ENCODE results near the gene BRD4. TPM values are rescaled to one million over a fixed set of nuclear protein-coding genes. Genes with fewer than 3 reads are reported as not detected.
A peak's percentile ranks its signal among the peaks of the same experiment; 100 is the strongest.

The BRD4 gene
- total RNA-seq, 2 experiments from 2014 or later: 94.3 to 99.6 TPM

GRCh38 chr19:15280048-15280725, 52.2 kb downstream of the BRD4 start:
- ChIA-PET CTCF (interaction anchor here (0.9 kb wide), 2 partner anchors 45 to 139 kb away, joined by 3 read pairs; partner anchors contain the start of gene AKAP8L), POLR2A (interaction anchor here (0.6 to 1.2 kb wide), 3 partner anchors 13 to 1181 kb away, joined by 3 read pairs; no protein-coding TSS in a partner anchor)
- Mint-ChIP-seq H3K27me3 (no peaks in the 10 kb centered on the region), H3K27ac (peak overlapping the region; percentile 32), H3K4me1 (ENCODE audit: low read depth) (peaks cover 88% of the 10 kb centered on the region), H3K9me3 (no peaks in the 10 kb centered on the region), H3K4me3 (no peak overlapping the region), H3K36me3 (ENCODE audit: low read depth) (peaks cover 1% of the 10 kb centered on the region)
- DNase-seq (no peak), ATAC-seq (no peak)
- TF ChIP-seq, protein P1, sequence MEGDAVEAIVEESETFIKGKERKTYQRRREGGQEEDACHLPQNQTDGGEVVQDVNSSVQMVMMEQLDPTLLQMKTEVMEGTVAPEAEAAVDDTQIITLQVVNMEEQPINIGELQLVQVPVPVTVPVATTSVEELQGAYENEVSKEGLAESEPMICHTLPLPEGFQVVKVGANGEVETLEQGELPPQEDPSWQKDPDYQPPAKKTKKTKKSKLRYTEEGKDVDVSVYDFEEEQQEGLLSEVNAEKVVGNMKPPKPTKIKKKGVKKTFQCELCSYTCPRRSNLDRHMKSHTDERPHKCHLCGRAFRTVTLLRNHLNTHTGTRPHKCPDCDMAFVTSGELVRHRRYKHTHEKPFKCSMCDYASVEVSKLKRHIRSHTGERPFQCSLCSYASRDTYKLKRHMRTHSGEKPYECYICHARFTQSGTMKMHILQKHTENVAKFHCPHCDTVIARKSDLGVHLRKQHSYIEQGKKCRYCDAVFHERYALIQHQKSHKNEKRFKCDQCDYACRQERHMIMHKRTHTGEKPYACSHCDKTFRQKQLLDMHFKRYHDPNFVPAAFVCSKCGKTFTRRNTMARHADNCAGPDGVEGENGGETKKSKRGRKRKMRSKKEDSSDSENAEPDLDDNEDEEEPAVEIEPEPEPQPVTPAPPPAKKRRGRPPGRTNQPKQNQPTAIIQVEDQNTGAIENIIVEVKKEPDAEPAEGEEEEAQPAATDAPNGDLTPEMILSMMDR (IDR thresholded peaks at IDR 0.05): no peak
- intact Hi-C loops (cut with micrococcal nuclease): no loop called here

DNA sequence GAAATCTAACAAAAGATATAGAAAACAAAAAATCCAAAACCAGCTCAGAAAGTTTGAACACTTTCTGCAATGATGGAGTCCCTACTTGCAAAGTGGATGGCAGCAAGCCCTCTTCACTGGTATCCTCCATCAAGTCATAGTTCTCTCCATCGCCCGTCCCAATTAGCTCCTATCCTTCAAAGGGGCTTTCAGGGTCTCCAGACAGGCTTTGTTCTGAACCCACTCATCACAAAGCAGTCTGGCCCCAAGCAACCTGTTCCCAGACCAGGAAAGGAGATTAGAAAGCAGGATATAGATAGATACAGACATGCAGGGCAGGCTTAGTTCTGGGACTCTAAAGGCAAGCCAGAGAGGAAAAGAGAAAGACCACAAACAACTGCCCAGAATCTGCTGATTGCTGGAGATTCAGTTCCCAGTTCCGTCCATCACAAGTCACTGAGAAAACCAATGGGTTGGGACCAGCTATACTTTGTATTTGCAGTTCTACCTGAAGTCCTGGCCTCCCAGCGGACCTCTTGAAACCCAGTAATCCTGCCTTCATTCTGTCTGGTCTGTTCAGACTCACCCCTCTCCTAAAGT, 52.9 kb downstream of the BRD4 start:
- ChIA-PET CTCF (interaction anchor here (0.9 to 1.4 kb wide), 3 partner anchors 15 to 139 kb away, joined by 3 to 4 read pairs (median 3); partner anchors contain the start of gene AKAP8L), POLR2A (interaction anchor here (0.6 to 1.2 kb wide), 3 partner anchors 14 to 1182 kb away, joined by 3 read pairs; no protein-coding TSS in a partner anchor)
- Mint-ChIP-seq H3K4me3 (no peak overlapping the region), H3K36me3 (ENCODE audit: low read depth) (peaks cover 1% of the 10 kb centered on the region), H3K27me3 (no peaks in the 10 kb centered on the region), H3K9me3 (no peaks in the 10 kb centered on the region), H3K27ac (peak overlapping the region; percentile 32), H3K4me1 (ENCODE audit: low read depth) (peaks cover 85% of the 10 kb centered on the region)
- ATAC-seq: no peak
- TF ChIP-seq, protein P1 (IDR thresholded peaks at IDR 0.05): no peak
- no peak for DNase-seq
- intact Hi-C loops (cut with micrococcal nuclease): no loop called here

GRCh38 chr19:15276620-15277215, 55.6 kb downstream of the BRD4 start:
- Mint-ChIP-seq H3K9me3 (no peaks in the 10 kb centered on the region), H3K27ac (peak overlapping the region; percentile 65), H3K27me3 (no peaks in the 10 kb centered on the region), H3K36me3 (ENCODE audit: low read depth) (peaks cover 11% of the 10 kb centered on the region), H3K4me3 (no peak overlapping the region), H3K4me1 (ENCODE audit: low read depth) (peaks cover 76% of the 10 kb centered on the region)
- DNase-seq (no peak), ATAC-seq (no peak)
- POLR2A ChIA-PET: no interaction called here
- TF ChIP-seq, protein P1 (IDR thresholded peaks at IDR 0.05): no peak
- intact Hi-C loops (cut with micrococcal nuclease): no loop called here
- CTCF ChIA-PET: no interaction called here

DNA sequence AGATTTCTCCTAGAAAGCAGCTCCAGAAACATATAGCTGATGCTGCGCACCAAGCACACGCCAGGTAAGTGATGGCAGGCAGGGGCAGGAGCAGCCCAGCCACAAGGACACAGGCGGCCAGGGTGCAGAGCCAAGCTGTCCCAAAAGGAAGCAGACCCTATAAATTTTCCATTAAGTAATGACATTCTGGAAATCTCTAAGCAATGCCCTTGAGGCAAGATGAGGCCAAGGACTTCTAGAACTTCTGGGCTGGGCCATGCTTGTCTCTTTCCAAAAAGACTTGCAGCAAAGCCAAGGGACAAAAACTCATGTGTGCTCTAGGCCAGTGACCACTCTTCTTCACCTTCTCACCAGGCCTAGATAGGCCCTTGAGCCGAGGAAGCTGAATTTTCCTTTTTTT, 57.9 kb downstream of the BRD4 start:
- ChIA-PET POLR2A (interaction anchor here (1.1 to 1.4 kb wide), 3 partner anchors 11 to 84 kb away, joined by 3 to 4 read pairs (median 4); no protein-coding TSS in a partner anchor), CTCF (no interaction called here)
- DNase-seq (no peak), ATAC-seq (no peak)
- Mint-ChIP-seq H3K4me1 (ENCODE audit: low read depth) (peaks cover 61% of the 10 kb centered on the region), H3K27ac (peak overlapping the region; percentile 43), H3K4me3 (no peak overlapping the region), H3K9me3 (no peaks in the 10 kb centered on the region), H3K36me3 (ENCODE audit: low read depth) (peaks cover 17% of the 10 kb centered on the region), H3K27me3 (no peaks in the 10 kb centered on the region)
- intact Hi-C loops (cut with micrococcal nuclease): no loop called here
- TF ChIP-seq, protein P1 (IDR thresholded peaks at IDR 0.05): no peak

- Mint-ChIP-seq H3K4me1 (ENCODE audit: low read depth) (peaks cover 32% of the 10 kb centered on the region), H3K27me3 (no peaks in the 10 kb centered on the region), H3K27ac (peak overlapping the region; percentile 47), H3K36me3 (ENCODE audit: low read depth) (peaks cover 36% of the 10 kb centered on the region), H3K9me3 (no peaks in the 10 kb centered on the region), H3K4me3 (no peak overlapping the region)
- TF ChIP-seq, protein P1 (IDR thresholded peaks at IDR 0.05): no peak
- ChIA-PET POLR2A (no interaction called here), CTCF (no interaction called here)
- DNase-seq (no peak), ATAC-seq (no peak)
- intact Hi-C loops (cut with micrococcal nuclease): loop anchor here (10.0 kb wide), 1 partner anchor 285 kb away; no protein-coding TSS in a partner anchor
Observed at GRCh38 chr19:15269806-15270205, 62.5 kb downstream of the BRD4 start.
